Measurements from ENCODE around the gene CEACAM18. TPM values are rescaled to one million over a fixed set of nuclear protein-coding genes. Genes with fewer than 3 reads are reported as not detected.

The CEACAM18 gene
- total RNA-seq, 2 experiments from 2014 or later: not detected

- no peak for TF ChIP-seq CTCF (IDR thresholded peaks at IDR 0.05)
- Mint-ChIP-seq H3K36me3 (ENCODE audit: low read depth) (no peaks in the 10 kb centered on the region), H3K4me3 (no peak overlapping the region), H3K4me1 (ENCODE audit: low read depth) (no peaks in the 10 kb centered on the region), H3K27ac (no peak overlapping the region), H3K9me3 (no peaks in the 10 kb centered on the region), H3K27me3 (peaks cover 23% of the 10 kb centered on the region)
- intact Hi-C loops (cut with DNase I, micrococcal nuclease): no loop called here
- ChIA-PET CTCF (no interaction called here), POLR2A (no interaction called here)
- DNase-seq (no peak), ATAC-seq (ENCODE audit: poor library complexity) (no peak)
- H3K9me3 ChIP-seq (ENCODE audit: control insufficient read depth in 1 of 2, insufficient read depth in 1 of 2, low read length in 2 of 2): no peaks in the 10 kb centered on the region
- H3K4me1 ChIP-seq (ENCODE audit: insufficient read depth, low read length): peaks cover 6% of the 10 kb centered on the region
- no peak overlapping the region for H3K27ac ChIP-seq (ENCODE audit: low read depth in 1 of 2, low read length in 2 of 2)
- H3K27me3 ChIP-seq (ENCODE audit: control insufficient read depth in 1 of 2, insufficient read depth in 2 of 2, low read length in 2 of 2): peaks cover under 1 to 6% of the 10 kb centered on the region in 2 experiments
- no peak overlapping the region for H3K4me3 ChIP-seq (ENCODE audit: low read length)
- no peaks in the 10 kb centered on the region for H3K36me3 ChIP-seq (ENCODE audit: insufficient read depth, low read length)
Observed at GRCh38 chr19:51467864-51468544, 10.3 kb upstream of the CEACAM18 start.

- Mint-ChIP-seq H3K4me1 (ENCODE audit: low read depth) (no peaks in the 10 kb centered on the region), H3K9me3 (no peaks in the 10 kb centered on the region), H3K27ac (no peak overlapping the region), H3K4me3 (no peak overlapping the region), H3K36me3 (ENCODE audit: low read depth) (no peaks in the 10 kb centered on the region), H3K27me3 (peaks cover 21% of the 10 kb centered on the region)
- Histone ChIP-seq H3K4me3 (ENCODE audit: low read length) (no peak overlapping the region), H3K27ac (ENCODE audit: low read depth in 1 of 2, low read length in 2 of 2) (no peak overlapping the region), H3K4me1 (ENCODE audit: insufficient read depth, low read length) (peaks cover 6% of the 10 kb centered on the region), H3K36me3 (ENCODE audit: insufficient read depth, low read length) (no peaks in the 10 kb centered on the region), H3K27me3 (ENCODE audit: control insufficient read depth in 1 of 2, insufficient read depth in 2 of 2, low read length in 2 of 2) (peaks cover 0 to 9% of the 10 kb centered on the region in 2 experiments), H3K9me3 (ENCODE audit: control insufficient read depth in 1 of 2, insufficient read depth in 1 of 2, low read length in 2 of 2) (no peaks in the 10 kb centered on the region)
- TF ChIP-seq CTCF (IDR thresholded peaks at IDR 0.05): no peak
- intact Hi-C loops (cut with DNase I, micrococcal nuclease): no loop called here
- CTCF ChIA-PET: no interaction called here
- DNase-seq: no peak
- POLR2A ChIA-PET: no interaction called here
- no peak for ATAC-seq (ENCODE audit: poor library complexity)
Observed at GRCh38 chr19:51468545-51468920, 9.8 kb upstream of the CEACAM18 start.

GRCh38 chr19:51469162-51469561 is 9.2 kb upstream of the CEACAM18 start:
- H3K27ac Mint-ChIP-seq: no peak overlapping the region

More at GRCh38 chr19:51469162-51469561, 9.2 kb upstream of the CEACAM18 start:
- H3K4me3 Mint-ChIP-seq: no peak overlapping the region
- ATAC-seq (ENCODE audit: poor library complexity) (no peak), DNase-seq (no peak)
- no peaks in the 10 kb centered on the region for H3K4me1 Mint-ChIP-seq (ENCODE audit: low read depth)
- POLR2A ChIA-PET: no interaction called here
- CTCF ChIA-PET: no interaction called here
- Histone ChIP-seq H3K4me1 (ENCODE audit: insufficient read depth, low read length) (peaks cover 6% of the 10 kb centered on the region), H3K27me3 (ENCODE audit: control insufficient read depth in 1 of 2, insufficient read depth in 2 of 2, low read length in 2 of 2) (peaks cover 0 to 10% of the 10 kb centered on the region in 2 experiments), H3K36me3 (ENCODE audit: insufficient read depth, low read length) (no peaks in the 10 kb centered on the region), H3K9me3 (ENCODE audit: control insufficient read depth in 1 of 2, insufficient read depth in 1 of 2, low read length in 2 of 2) (no peaks in the 10 kb centered on the region), H3K4me3 (ENCODE audit: low read length) (no peak overlapping the region), H3K27ac (ENCODE audit: low read depth in 1 of 2, low read length in 2 of 2) (no peak overlapping the region)
- H3K9me3 Mint-ChIP-seq: no peaks in the 10 kb centered on the region
- no peaks in the 10 kb centered on the region for H3K36me3 Mint-ChIP-seq (ENCODE audit: low read depth)
- peaks cover 22% of the 10 kb centered on the region for H3K27me3 Mint-ChIP-seq
- TF ChIP-seq CTCF (IDR thresholded peaks at IDR 0.05): no peak
- intact Hi-C loops (cut with DNase I, micrococcal nuclease): no loop called here

Measured in CD4-positive, alpha-beta T cell (primary cell).